Naive B cell (primary cell): ENCODE measurements around the gene SLC2A2. TPM values are rescaled to one million over a fixed set of nuclear protein-coding genes. Genes with fewer than 3 reads are reported as not detected.
A peak's percentile ranks its signal among the peaks of the same experiment; 100 is the strongest.
"Not testable (repeated sequence)": the region's sequence is repeated elsewhere in the genome, so short reads cannot be mapped to it uniquely, and the experiment has no call there.

ENCODE experiments used
- ATAC-seq, 2 donors: fragments of 150-1000 bp; cut with Tn5 transposase; 2 replicates each; pipeline ENCODE4 v1.10.0; 2021; ENCODE audit warnings: low read depth in 2 of 2, mild to moderate bottlenecking in 2 of 2, moderate library complexity in 2 of 2
- DNase-seq: peaks from one replicate; pipeline ENCODE4 v3.0.0; 2022
- H3K27ac Mint-ChIP-seq, 6 donors: one replicate each; pipeline ENCODE4 v1.8.0; 2020 to 2022; ENCODE audit warnings: mild to moderate bottlenecking in 6 of 6, mixed read lengths in 6 of 6, moderate library complexity in 5 of 6, inconsistent platforms in 2 of 6
- H3K27me3 Mint-ChIP-seq, 3 donors: one replicate each; pipeline ENCODE4 v1.8.0; 2021 to 2022; ENCODE audit warnings: mixed read lengths in 3 of 3, mild to moderate bottlenecking in 1 of 3
- H3K36me3 Mint-ChIP-seq, 2 donors: one replicate each; pipeline ENCODE4 v1.8.0; 2020 to 2022; ENCODE audit warnings: mixed read lengths in 2 of 2, inconsistent platforms in 1 of 2, mild to moderate bottlenecking in 1 of 2
- H3K4me1 Mint-ChIP-seq, 3 donors: one replicate each; pipeline ENCODE4 v1.8.0; 2020 to 2022; ENCODE audit warnings: mixed read lengths in 3 of 3, inconsistent platforms in 1 of 3, mild to moderate bottlenecking in 1 of 3, moderate library complexity in 1 of 3
- H3K4me3 Mint-ChIP-seq, 8 donors: one replicate each; pipeline ENCODE4 v1.8.0; 2020 to 2022; ENCODE audit warnings: mild to moderate bottlenecking in 8 of 8, mixed read lengths in 8 of 8, moderate library complexity in 8 of 8, inconsistent platforms in 2 of 8
- H3K9me3 Mint-ChIP-seq, 7 donors: one replicate each; pipeline ENCODE4 v1.8.0; 2020 to 2022; ENCODE audit warnings: mixed read lengths in 7 of 7, mild to moderate bottlenecking in 5 of 7, inconsistent platforms in 2 of 7, moderate library complexity in 1 of 7
- polyA plus RNA-seq, 6 donors: library from polyadenylated mRNA; unstranded; fragments of 300-500 nt; fragmentation: Illumina TruSeq; gene quantifications; one replicate each; pipeline ENCODE4 v1.2.3, GENCODE V29; 2021; ENCODE audit warnings: low read depth in 6 of 6

The SLC2A2 gene
- polyA plus RNA-seq, 6 donors from 2014 or later: not detected

DNA sequence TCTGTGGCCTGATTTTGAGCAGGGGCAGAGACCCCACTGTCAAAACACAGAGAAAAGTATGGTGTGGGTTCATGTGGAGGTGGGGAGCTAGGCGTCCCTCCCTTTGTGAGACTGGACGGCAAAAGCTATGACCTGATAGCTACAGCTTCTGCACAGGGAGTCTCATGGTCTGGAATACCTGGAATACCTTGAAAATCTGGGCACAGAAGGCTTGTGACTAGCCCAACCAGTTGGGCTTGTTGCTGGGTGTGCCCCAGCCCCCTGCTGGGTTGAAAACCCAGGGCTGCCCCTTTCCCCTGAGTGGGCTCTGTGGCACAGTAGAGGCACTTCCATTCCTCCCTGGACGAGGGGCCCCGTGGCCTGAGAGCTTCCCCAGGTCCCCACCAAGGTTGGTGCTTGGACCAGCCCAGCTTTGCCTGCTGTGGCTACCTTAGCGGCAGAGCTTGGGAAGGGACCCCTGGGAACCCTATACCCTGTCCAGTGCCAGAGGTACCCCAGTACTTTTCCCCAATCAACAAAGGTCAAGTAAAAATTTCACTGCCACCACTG lies 37.3 kb downstream of the SLC2A2 start:
- no peak overlapping the region for H3K27ac Mint-ChIP-seq
- H3K27me3 Mint-ChIP-seq: peaks cover 13 to 25% (median 23%) of the 10 kb centered on the region in 3 donors
- H3K9me3 Mint-ChIP-seq: peaks cover 0 to 15% (median 7%) of the 10 kb centered on the region in 7 donors
- DNase-seq: no peak
- H3K4me1 Mint-ChIP-seq: no peaks in the 10 kb centered on the region
- no peaks in the 10 kb centered on the region for H3K36me3 Mint-ChIP-seq
- ATAC-seq: no peak
- no peak overlapping the region for H3K4me3 Mint-ChIP-seq

DNA sequence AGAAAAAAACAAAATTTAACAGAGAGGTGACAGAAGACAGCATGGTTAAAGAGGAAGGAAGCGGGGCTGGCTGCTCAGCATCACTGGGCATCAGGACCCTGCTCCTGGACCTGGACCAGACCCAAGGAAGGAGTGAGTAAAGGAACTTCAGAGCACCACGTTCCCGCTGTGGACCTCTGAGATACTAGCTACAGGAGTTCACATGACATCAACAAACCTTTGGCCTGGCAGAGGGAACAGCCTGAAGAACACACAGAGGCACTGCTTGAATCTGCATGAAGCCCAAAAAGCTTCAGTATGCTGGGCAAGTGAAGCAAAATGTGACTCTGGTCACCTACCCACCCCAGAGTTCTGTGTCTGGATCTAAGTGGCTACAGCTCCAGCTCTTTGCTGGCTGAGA lies 38.1 kb downstream of the SLC2A2 start:
- Mint-ChIP-seq H3K9me3 (peaks cover 0 to 16% (median 9%) of the 10 kb centered on the region in 7 donors), H3K36me3 (no peaks in the 10 kb centered on the region), H3K27me3 (peaks cover 13 to 25% (median 23%) of the 10 kb centered on the region in 3 donors), H3K4me3 (no peak overlapping the region), H3K27ac (no peak overlapping the region), H3K4me1 (no peaks in the 10 kb centered on the region)
- no peak for DNase-seq
- no peak for ATAC-seq

DNA sequence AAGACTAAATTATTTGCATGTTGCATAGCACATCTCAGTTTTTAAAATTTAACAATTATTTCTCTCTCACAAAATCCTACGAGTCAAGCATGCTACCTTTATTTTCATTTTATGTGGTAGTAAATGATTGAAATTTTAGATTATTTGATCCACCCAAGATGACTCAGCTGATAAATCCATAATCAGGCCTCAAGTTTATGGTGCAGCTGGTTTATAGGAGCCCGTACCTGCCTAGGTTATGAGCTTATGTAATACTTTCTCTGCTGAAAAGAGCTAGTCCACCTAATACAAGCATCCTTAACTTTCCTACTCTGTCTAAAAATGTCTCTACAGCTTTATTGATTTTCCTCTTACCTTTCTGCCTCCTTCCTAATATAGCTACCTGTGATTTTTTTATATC lies 41.2 kb downstream of the SLC2A2 start:
- H3K36me3 Mint-ChIP-seq: no peaks in the 10 kb centered on the region
- H3K9me3 Mint-ChIP-seq: peaks cover 0 to 9% (median 3%) of the 10 kb centered on the region in 7 donors
- DNase-seq (no peak), ATAC-seq (no peak)
- H3K4me3 Mint-ChIP-seq: no peak overlapping the region
- peaks cover 13 to 23% (median 16%) of the 10 kb centered on the region in 3 donors for H3K27me3 Mint-ChIP-seq
- no peak overlapping the region for H3K27ac Mint-ChIP-seq
- H3K4me1 Mint-ChIP-seq: no peaks in the 10 kb centered on the region

DNA sequence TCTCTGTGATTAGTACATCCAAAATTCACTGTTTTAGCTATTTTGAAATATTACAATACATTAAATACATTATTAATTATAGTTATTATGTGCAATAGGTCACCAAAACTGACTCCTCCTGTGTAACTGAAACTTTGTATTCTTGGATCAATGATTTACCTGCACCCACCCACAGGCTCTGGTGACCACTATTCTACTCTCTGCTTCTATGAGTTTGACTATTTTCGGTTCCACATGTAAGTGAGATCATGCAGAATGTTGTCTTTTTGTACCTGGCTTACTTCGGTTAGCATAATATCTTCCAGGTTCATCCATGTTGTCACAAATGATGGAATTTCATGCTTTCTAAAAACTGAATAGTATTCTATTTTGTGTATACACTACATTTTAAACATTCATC lies 43.8 kb downstream of the SLC2A2 start:
- Mint-ChIP-seq H3K27ac (no peak overlapping the region), H3K36me3 (no peaks in the 10 kb centered on the region), H3K4me3 (no peak overlapping the region), H3K4me1 (no peaks in the 10 kb centered on the region), H3K27me3 (peaks cover 0 to 13% (median 5%) of the 10 kb centered on the region in 3 donors), H3K9me3 (peaks cover 0 to 9% (median 3%) of the 10 kb centered on the region in 7 donors)
- ATAC-seq (no peak), DNase-seq (no peak)

DNA sequence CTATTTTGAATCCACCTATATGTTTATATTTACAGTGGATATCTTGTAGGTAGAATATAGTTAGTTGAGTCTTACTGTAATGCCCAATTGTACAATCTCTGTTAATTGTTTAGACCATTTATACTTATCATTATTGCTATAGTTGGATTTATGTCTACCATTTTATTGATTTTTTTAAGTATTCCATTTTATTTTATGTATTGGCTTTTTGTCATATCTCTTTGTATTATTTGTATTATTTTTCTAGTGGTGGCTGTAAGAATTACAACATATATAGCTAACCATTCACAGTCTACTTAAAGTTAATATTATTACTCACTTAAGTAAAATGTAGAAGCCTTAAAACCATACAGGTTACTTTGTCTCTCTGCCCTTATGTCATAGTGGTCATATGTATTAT lies 46.1 kb downstream of the SLC2A2 start:
- H3K27me3 Mint-ChIP-seq: peaks cover 0 to 7% (median 0%) of the 10 kb centered on the region in 3 donors
- no peaks in the 10 kb centered on the region for H3K36me3 Mint-ChIP-seq
- peaks cover 0 to 9% (median 3%) of the 10 kb centered on the region in 7 donors for H3K9me3 Mint-ChIP-seq
- ATAC-seq (no peak), DNase-seq (no peak)
- H3K4me1 Mint-ChIP-seq: no peaks in the 10 kb centered on the region
- H3K4me3 Mint-ChIP-seq: no peak overlapping the region
- H3K27ac Mint-ChIP-seq: no peak overlapping the region

DNA sequence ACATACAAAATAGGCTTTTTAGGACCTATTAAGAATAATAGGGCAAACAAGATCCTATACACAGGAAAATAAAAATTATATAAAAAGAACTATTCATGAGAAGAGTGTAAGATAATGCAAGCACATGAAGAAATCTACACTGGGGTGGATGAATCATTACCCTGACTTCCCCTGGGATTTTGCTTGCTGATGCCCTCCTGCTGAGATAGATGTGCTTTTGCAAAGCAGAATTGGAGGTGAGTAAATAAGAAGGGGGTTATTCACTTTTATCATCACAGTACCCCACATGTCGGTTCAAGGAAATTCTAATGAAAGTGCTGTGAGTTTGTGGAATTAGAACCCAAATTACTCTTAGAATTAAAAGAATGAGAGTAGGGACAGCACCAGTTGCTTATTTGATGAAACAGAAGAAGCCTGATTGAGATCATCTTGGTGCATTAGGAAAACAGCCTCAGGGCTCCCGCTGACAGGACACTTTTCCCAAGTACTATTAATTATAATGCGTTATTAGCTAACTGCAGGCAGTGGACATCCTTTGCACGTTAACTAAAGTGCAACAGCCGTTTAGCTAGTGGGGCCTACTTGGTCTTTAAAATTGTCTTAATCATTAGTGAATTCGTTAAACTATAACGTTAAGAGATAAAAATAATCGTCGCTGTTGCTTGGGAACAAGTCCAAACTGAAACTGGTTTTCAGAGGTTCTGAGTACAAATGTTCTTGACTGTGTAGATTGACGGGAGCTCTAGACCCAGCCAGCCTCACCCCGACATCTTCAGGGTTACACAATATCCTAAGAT lies 48.4 kb downstream of the SLC2A2 start:
- H3K27me3 Mint-ChIP-seq: peaks cover 3 to 21% (median 16%) of the 10 kb centered on the region in 3 donors
- H3K4me3 Mint-ChIP-seq: no peak overlapping the region
- H3K9me3 Mint-ChIP-seq: no peaks in the 10 kb centered on the region
- ATAC-seq (no peak), DNase-seq (no peak)
- no peak overlapping the region for H3K27ac Mint-ChIP-seq
- no peaks in the 10 kb centered on the region for H3K36me3 Mint-ChIP-seq
- H3K4me1 Mint-ChIP-seq: no peaks in the 10 kb centered on the region

DNA sequence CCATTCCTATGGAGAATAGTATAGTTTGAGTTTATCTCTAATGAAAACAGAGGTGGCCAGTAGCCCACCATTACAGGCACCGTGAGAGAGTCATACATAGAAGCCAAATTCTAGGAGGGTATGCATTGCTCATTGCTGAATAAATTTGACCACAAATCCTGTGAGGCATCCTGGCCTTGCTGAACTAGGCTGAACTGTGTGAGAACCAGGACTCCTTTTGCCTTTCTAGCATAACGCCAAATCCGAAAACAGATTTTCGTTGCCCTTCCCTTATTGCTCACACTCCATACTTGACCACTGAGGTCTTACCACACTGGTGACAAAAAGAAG lies 50.4 kb downstream of the SLC2A2 start:
- no peak for ATAC-seq
- DNase-seq: no peak
- Mint-ChIP-seq H3K36me3 (no peaks in the 10 kb centered on the region), H3K27me3 (peaks cover 3 to 32% (median 26%) of the 10 kb centered on the region in 3 donors), H3K4me1 (no peaks in the 10 kb centered on the region), H3K27ac (no peak overlapping the region), H3K4me3 (no peak overlapping the region), H3K9me3 (peaks cover 0 to 2% (median 0%) of the 10 kb centered on the region in 7 donors)

DNA sequence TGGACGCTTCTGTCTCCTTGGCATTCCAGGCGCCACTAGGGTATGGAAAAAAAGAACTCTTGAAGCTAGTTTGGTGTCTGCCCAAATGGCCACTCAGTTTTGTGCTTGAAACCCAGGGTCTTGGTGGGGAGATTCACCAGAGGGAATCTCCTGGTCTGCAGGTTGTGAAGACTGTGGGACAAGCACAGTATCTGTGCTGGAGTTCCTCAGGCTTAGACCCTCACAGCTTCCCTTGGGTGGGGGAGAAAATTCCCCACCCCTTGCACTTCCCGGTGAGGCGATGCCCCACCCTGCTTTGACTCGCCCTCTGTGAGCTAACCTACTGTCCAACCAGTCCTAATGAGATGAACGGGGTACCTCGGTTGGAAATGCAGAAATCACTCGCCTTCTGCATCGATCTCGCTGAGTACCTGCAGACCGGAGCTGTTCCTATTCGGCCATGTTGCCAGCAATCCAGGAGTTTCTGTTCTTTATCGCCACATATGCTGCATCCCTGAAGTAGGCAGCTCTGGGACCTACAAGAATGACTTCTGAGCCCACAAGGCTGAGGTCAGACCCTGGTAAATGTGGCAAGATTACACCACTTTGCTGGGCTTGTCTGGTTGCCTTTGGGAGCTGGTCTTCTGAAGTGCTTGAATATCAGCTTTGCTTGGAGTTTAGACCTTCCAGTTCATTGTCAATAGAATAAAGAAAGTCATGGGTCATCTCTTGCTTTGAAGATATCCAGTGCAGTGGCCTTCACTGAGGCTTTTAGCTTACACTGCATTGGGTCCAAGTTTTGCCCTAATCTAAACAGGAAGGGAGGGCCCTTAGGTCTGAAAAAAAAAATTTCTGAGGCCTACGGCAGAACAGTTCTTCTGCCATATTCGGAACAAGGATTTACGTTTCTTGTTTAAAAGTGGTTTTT lies 51.0 kb downstream of the SLC2A2 start:
- DNase-seq (no peak), ATAC-seq (no peak)
- Mint-ChIP-seq H3K4me3 (no peak overlapping the region), H3K27ac (no peak overlapping the region), H3K9me3 (peaks cover 0 to 7% (median 1%) of the 10 kb centered on the region in 7 donors), H3K36me3 (no peaks in the 10 kb centered on the region), H3K27me3 (peaks cover 3 to 32% (median 26%) of the 10 kb centered on the region in 3 donors), H3K4me1 (no peaks in the 10 kb centered on the region)

DNA sequence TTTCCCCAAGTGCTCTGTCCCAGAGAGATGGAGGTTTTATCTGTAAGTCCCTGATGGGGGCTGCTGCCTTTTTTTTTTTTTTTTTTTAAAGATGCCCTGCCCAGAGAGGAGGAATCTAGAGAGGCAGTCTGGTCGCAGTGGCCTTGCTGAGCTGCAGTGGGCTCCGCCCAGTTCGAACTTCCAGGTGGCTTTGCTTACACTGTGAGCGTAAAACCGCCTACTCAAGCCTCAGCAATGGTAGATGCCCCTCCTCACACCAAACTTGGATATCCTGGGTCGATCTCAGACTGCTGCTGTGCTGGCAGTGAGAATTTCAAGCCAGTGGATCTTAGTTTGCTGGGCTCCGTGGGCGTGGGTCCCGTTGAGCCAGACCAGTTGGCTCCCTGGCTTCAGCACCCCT lies 51.6 kb downstream of the SLC2A2 start:
- Mint-ChIP-seq H3K36me3 (no peaks in the 10 kb centered on the region), H3K4me1 (no peaks in the 10 kb centered on the region), H3K27me3 (peaks cover 3 to 32% (median 26%) of the 10 kb centered on the region in 3 donors), H3K4me3 (no peak overlapping the region), H3K27ac (no peak overlapping the region), H3K9me3 (peaks cover 0 to 14% (median 3%) of the 10 kb centered on the region in 7 donors)
- DNase-seq (no peak), ATAC-seq (no peak)

DNA sequence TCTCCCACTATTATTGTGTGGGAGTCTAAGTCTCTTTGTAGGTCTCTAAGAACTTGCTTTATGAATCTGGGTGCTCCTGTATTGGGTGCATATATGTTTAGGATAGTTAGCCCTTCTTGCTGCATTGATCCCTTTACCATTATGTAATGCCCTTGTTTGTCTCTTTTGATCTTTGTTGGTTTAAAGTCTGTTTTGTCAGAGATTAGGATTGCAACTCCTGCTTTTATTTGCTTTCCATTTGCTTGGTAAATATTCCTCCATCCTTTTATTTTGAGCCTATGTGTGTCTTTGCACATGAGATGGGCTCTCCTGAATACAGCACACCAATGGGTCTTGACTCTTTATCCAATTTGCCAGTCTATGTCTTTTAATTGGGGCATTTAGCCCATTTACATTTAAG lies 53.6 kb downstream of the SLC2A2 start:
- DNase-seq, H3K4me1 Mint-ChIP-seq, H3K36me3 Mint-ChIP-seq, ATAC-seq, H3K4me3 Mint-ChIP-seq, H3K27ac Mint-ChIP-seq: not testable (repeated sequence)
- H3K27me3 Mint-ChIP-seq: peaks cover 3 to 32% (median 26%) of the 10 kb centered on the region in 3 donors
- H3K9me3 Mint-ChIP-seq: peaks cover 0 to 14% (median 3%) of the 10 kb centered on the region in 7 donors

DNA sequence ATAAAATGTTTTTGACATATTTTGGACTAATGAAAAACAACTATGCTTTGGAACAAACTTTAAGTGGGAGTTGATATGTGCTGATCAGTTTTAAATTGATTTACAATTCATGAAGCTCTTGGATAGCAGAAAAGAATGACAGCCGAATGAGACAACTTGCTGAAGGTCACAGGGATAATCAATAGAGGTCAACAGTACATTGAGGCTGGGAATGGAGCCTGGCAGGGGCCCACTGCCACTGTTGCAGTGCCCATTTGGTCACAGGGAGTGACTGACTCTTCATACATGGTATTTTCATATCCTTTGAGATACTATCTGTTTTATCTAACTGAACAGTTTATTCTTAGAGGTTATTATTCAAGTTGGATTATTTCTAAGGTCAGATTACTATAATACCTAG lies 59.4 kb downstream of the SLC2A2 start:
- no peak for DNase-seq
- H3K9me3 Mint-ChIP-seq: peaks cover 0 to 14% (median 3%) of the 10 kb centered on the region in 7 donors
- H3K36me3 Mint-ChIP-seq: no peaks in the 10 kb centered on the region
- H3K27ac Mint-ChIP-seq: peak overlapping the region in 1 of 6 donors; percentile 6
- H3K4me3 Mint-ChIP-seq: no peak overlapping the region
- no peaks in the 10 kb centered on the region for H3K4me1 Mint-ChIP-seq
- H3K27me3 Mint-ChIP-seq: peaks cover 0 to under 1% (median under 1%) of the 10 kb centered on the region in 3 donors
- ATAC-seq: no peak

DNA sequence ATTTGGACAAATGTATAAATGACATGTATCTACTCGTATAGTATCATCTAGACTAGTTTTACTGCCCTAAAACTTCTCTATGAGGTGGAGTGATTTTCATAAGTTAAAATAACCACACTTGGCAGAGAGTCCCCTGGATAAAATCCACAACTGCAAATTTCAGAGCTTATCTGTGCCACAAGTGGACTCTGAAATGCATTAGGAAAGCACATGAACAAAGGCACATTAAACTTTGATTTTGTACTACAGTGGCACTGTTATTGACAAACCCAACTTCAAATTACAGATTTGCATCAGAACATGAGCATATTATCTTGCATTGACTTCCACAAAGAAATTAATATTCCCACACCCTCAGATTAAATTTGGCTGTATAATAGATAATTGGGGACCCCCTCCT lies 60.0 kb downstream of the SLC2A2 start:
- Mint-ChIP-seq H3K4me3 (no peak overlapping the region), H3K27ac (no peak overlapping the region), H3K36me3 (no peaks in the 10 kb centered on the region), H3K27me3 (no peaks in the 10 kb centered on the region), H3K4me1 (no peaks in the 10 kb centered on the region), H3K9me3 (peaks cover 0 to 14% (median 3%) of the 10 kb centered on the region in 7 donors)
- DNase-seq (no peak), ATAC-seq (no peak)

DNA sequence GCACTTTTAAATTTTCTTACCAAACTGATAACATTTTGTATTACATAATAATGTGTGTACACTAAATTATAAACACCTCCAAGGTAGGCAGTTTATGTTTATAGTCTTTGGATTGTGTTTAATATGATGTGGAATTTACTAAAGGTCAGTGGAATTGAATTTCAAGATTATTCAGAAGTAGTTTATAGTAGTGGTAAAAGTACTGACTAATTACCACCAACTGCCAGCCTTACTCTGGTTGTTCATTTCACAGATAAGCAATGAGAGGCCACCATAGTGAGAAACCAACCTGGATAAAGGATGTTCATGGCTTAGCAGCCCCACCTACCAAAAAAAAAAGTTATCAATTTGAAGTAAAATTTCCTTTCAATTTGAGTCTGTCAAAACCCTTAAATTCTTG lies 64.1 kb downstream of the SLC2A2 start:
- ATAC-seq (no peak), DNase-seq (no peak)
- Mint-ChIP-seq H3K4me3 (no peak overlapping the region), H3K36me3 (no peaks in the 10 kb centered on the region), H3K27me3 (peaks cover 0 to 11% (median 10%) of the 10 kb centered on the region in 3 donors), H3K27ac (no peak overlapping the region), H3K4me1 (no peaks in the 10 kb centered on the region), H3K9me3 (no peaks in the 10 kb centered on the region)
